ENCODE data around the gene TACC3.

TACC3 gene

GRCh38 chr4:1746919-1747602 lies 25.7 kb downstream of the TACC3 start:
- DNase-seq (ENCODE audit: low spot score) = peak; percentile 72

- DNase-seq (ENCODE audit: low spot score) = no peak
These were observed 26.3 kb downstream of the TACC3 start for GRCh38 chr4:1747603-1747967.

- DNase-seq (ENCODE audit: low spot score) = no peak
These were observed 27.2 kb downstream of the TACC3 start for GRCh38 chr4:1748465-1748995.

GRCh38 chr4:1749370-1749769 lies 28.0 kb downstream of the TACC3 start:
- DNase-seq (ENCODE audit: low spot score) = no peak

- no peak for DNase-seq (ENCODE audit: low spot score)
These were observed 28.5 kb downstream of the TACC3 start for GRCh38 chr4:1749826-1750225.

GRCh38 chr4:1750381-1751154 lies 29.2 kb downstream of the TACC3 start:
- DNase-seq (ENCODE audit: low spot score) = no peak

GRCh38 chr4:1751155-1751918 lies 30.0 kb downstream of the TACC3 start:
- no peak for DNase-seq (ENCODE audit: low spot score)

GRCh38 chr4:1751919-1752283 lies 30.6 kb downstream of the TACC3 start:
- no peak for DNase-seq (ENCODE audit: low spot score)

GRCh38 chr4:1752284-1753041 lies 31.1 kb downstream of the TACC3 start:
- DNase-seq (ENCODE audit: low spot score) = no peak

GRCh38 chr4:1753294-1753696 lies 32.0 kb downstream of the TACC3 start:
- DNase-seq (ENCODE audit: low spot score) = no peak

- DNase-seq (ENCODE audit: low spot score) = no peak
These were observed 32.5 kb downstream of the TACC3 start for GRCh38 chr4:1753697-1754311.

GRCh38 chr4:1754336-1754735 lies 33.0 kb downstream of the TACC3 start:
- no peak for DNase-seq (ENCODE audit: low spot score)

GRCh38 chr4:1755297-1755696 lies 34.0 kb downstream of the TACC3 start:
- no peak for DNase-seq (ENCODE audit: low spot score)

- no peak for DNase-seq (ENCODE audit: low spot score)
These were observed 34.8 kb downstream of the TACC3 start for GRCh38 chr4:1756079-1756478.

GRCh38 chr4:1756893-1757779 lies 35.8 kb downstream of the TACC3 start:
- no peak for DNase-seq (ENCODE audit: low spot score)

- no peak for DNase-seq (ENCODE audit: low spot score)
These were observed 36.5 kb downstream of the TACC3 start for GRCh38 chr4:1757836-1758235.

GRCh38 chr4:1758306-1759121 lies 37.2 kb downstream of the TACC3 start:
- no peak for DNase-seq (ENCODE audit: low spot score)

- no peak for DNase-seq (ENCODE audit: low spot score)
These were observed 38.0 kb downstream of the TACC3 start for GRCh38 chr4:1759170-1759817.

- DNase-seq (ENCODE audit: low spot score) = no peak
These were observed 38.5 kb downstream of the TACC3 start for GRCh38 chr4:1759818-1760223.

All from pons (tissue), 1 donor.